Stimulated activated CD8-positive, alpha-beta memory T cell treated with anti-CD3 and anti-CD28 coated beads, Interleukin-15, amount 100 ng/mL, for 24 hours (primary cell): ENCODE data around the gene RFESD.
"Not testable (repeated sequence)": the region's sequence is repeated elsewhere in the genome, so short reads cannot be mapped to it uniquely, and the experiment has no call there.

Experiments
- DNase-seq: peaks from one replicate; pipeline ENCODE4 v3.0.0-alpha.2; 2020; ENCODE audit warnings: low read depth

Gene RFESD

DNA sequence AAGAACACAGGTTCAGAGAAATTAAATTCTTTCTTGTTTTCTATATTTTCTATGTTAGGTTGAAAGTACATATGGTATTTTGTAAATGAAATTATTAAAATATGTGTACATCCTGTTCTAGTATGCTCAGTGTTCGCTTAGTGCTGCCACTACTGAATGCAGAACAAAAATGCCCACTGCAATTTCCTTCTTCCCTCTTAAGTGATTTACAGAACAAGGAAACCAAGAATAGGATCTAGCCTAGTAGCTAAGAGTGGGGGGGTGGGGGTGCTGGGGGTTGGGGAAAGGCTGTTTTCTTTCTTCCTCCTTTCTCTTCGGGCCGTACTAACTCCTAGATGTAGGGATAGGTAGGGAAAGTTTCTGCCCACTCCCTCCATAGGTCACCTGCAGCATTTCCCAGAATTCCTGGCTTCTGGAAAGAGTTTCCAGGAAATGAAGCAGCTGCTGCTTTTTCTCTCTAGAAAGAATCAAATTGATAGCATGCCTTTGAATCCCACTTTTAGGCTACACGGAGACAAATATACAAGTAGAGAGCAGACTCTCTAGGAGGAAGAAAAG lies 20.6 kb downstream of the RFESD start:
- no peak for DNase-seq

DNA sequence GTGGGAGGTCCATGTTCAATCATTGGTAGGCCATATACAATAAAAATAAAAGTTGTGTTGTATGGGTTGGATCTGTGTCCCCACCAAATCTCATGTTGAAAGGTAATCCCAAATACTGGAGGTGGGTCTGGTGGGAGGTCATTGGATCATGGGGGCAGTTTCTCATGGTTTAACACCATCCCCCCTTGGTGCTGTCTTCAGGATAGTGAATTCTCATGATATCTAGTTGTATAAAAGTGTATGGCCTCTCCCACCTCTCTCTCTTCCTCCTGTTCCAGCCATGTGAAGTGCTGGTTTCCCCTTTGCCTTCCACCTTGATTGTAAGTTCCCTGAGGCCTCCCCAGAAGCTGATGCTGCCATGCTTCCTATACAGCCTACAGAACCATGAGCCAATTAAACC lies 21.1 kb downstream of the RFESD start:
- DNase-seq: no peak

DNA sequence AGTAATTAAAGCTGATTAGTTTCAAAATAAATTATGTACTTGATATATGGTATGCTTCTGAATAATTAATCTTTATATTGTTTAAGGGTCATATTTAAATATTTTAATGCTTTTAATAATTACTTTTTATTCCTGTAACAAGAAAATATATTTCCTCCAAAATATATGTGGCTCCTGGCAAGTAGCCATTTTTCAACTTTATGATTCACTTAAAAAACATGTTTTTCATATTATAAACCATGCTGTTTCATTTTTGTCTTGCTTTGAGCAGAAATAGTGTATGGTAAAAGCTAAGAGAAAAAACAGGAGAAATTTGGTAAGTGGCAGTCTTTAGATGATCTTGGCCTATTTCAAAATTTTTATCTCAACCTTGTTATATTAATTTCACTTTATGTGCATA lies 21.6 kb downstream of the RFESD start:
- DNase-seq: no peak

DNA sequence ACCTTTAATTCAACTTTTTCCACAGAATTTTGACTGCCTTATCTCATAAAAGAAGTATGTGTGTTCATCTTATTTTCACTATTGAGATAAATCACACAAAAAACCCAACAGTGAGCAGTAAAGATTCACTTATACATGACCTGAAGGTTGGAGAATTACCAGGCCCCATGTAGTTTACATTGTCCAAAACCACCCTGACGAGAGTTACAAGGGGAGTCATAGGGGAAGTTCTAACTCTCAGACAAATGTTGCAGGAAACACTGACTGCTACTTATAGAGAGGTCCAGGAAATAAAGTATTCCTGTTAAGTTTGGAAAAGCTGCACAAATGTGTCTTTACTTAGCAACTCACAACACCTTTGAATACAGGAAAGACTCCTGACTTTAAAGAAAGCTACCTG lies 22.2 kb downstream of the RFESD start:
- DNase-seq: no peak

DNA sequence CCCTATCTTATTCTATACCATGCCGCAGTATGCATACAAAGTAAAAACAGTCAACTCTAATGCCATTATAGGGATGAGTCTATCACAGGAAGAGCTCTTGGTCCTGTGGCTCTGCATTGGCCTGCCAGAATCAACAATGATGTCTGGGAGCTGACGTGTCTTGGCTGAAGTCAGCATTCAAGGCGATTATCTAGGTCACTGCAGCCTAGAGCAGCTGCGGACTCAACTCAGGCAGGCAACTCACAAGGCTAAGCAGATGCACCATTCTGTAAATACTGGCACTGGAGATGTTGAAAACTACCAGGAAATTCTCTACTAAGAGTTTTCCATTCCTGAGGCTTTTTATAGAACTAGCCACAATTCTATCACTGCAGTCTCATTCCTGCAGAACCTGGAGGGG lies 23.0 kb downstream of the RFESD start:
- DNase-seq: no peak

DNA sequence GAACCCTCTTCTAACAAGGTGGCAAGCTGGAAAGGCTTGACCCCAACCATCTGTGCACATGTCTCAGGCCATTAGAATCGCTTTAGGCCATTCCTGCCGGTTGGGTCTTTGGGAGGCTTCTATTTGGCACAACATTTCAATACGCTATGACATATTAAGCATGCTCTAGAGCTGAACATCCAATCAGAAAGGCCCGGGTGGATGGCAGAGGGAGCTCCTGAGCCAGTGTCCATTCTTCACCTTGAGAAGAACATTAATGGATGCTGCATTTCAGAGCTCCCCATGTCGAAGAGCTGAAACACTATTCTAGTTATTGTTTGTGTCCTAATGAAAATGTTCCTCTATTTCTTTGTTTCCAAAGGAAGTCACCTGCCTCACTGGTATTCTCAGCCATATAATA lies 23.4 kb downstream of the RFESD start:
- DNase-seq: no peak

DNA sequence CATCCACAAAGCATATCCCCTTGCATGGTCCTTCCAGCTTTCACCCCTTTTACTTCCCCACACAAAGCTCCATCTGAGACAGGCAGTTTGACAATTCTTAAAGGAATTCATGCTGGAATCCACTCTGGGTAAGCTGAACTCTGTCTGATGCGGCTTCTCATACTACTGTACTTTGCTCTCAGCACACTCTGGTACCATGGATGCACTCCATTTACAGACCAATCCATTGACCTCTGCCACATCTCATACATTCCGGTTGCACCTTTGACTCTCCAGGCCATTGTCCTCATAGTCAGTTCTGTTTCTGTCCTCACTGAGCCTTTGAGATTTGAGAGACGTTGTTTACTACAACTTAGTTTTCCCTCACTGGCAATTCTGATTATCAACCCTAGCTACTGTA lies 24.0 kb downstream of the RFESD start:
- no peak for DNase-seq

DNA sequence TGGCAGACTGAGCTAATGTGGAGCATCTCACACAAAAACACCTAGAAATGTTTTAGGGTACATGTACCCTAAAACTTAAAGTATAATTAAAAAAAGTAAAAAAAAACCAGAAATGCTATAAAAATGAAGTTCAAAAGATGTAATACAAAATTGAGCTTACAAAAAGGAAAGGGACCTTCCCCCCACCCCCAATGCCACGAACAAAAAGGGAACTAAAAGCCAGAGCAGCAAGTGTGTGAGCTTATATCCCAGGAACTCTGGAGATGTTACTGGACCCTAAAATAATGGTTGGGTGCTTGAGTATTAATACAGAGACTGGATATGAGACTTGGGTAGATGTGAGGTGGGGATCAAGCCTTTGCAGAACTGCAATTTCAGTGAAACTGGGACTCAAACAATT lies 25.2 kb downstream of the RFESD start:
- DNase-seq: no peak

DNA sequence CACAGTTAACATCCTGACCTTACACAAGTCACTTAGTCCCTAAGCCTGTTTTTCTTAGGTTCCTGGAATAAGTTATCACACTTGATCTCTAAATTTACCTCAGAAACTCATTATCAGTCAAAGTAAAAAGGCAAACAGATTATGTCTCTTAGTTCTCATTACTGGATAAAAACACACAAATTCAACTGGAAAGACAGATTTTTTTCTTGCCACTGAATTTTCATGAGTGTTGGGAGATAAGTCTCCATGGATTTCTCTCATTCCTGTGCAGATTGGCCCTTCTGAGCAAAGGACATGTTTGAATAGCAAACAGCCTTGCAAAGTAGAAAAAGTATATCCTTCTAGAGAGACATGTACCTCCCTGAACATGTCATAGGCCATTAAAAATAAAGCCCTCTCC lies 26.1 kb downstream of the RFESD start:
- no peak for DNase-seq

DNA sequence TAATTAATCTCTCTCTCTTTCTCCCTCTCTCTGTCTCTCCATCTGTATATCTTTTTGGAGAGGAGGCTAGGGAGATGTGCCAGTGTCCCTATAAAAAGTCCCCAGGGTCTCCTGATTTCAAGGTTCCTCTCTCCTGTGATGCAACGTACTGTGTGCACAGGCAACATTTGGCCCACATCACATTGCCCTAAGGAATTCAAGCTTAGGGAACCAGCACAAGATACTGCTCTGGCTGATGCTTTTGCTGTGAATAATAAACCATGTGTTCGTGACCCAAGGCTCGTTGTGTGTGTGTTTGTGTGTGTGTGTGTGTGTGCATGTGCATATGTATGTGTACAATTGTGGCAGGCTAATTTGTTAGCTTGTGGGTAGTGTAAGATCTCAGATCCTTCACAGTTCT lies 26.5 kb downstream of the RFESD start:
- DNase-seq: no peak

DNA sequence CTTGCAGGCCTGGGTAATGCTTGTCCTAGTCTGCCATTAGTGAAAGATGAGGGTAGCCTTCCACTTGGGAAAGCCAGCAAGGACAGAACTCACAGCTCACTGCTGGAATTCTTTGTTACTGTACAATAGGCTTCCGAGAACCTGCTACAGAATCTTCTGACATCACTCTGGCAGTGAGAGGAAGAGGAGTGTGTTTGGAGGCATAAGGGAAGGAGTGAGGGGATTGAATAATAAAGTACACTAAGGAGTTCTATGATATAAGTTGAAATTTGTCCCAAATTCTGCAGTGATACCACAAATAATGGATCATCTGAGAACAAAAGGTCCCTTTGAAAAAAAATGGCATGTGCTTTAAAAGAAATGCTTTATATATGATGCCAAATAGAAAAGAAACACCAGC lies 36.3 kb downstream of the RFESD start, which contains the start of gene SPATA9:
TSS of gene SPATA9 (minus strand) at position 101 of the 400 bp plus-strand sequence. CDS start 137 bp downstream, outside the sequence.
- DNase-seq: no peak

DNA sequence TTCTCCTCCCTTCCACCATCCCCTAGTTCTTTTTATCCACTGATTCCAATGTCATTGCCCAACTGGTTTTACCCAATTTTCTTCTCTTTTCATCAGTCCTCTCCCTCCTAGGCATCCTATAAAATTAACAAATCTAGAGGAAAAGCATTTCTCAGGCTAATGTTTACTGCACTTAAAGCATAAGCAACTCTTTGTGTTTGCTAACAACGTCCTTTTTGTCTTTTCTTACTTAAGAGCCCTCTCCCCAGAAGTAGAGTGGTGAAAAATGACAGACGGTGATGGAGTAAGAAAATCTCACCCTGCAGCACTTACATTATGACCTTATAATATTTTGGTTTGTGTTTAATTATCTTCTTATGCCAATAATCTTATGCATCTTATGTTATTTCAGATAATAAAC lies 37.8 kb downstream of the RFESD start:
- DNase-seq: no peak

DNA sequence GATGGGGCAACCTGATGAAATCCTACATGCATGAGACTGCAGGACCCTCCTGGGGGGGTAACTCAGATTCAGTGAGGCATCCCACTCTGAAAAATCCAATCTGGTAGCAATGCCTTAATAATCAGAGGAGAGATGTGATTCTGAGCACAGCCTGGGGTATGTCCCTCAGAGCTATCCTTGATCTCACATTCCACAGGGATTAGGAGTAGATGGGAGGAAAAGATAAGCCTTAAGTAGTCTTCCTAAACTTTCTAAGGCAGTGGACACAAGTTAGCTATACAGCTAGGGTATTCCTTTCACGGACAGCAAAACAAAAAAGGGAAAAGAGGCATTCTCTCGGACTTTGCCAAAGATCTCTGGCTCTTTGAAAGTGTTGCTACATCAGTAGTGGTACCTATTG lies 40.1 kb downstream of the RFESD start:
- DNase-seq: no peak

DNA sequence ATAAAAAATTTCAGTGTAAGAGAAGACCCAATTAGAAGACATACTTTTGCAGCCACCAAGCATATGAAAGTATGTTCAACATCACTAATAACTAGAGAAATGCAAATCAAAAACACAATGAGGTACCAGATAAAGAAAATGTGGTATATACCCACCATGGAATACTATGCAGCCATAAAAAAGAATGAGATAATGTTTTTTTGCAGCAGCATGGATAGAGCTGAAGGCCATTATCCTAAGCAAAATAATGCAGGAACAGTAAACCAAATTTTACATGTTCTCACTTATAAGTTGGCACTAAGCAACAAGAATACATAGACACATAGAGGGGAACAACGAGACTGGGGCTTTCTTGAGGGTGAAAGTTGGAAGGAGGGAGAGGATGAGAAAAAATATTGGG lies 43.1 kb downstream of the RFESD start:
- DNase-seq: no peak

DNA sequence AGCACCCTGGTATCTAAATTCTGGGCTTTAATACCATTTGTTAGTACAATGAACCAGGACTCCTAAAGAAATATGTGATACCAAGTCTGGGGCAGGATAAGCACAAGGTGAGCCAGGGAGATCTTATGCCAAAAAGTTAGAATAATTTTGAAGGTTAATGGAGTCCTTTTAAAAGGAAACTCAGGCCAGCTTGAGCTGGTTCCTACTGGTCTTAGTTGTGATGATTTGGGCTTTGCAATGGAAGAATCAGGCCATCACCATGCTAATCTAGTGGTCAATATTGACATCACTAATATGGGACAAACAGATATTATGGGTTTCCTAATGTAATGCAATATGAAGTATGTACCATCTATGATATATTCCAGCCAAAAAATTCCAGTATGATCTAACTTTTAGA lies 43.8 kb downstream of the RFESD start:
- DNase-seq: no peak

DNA sequence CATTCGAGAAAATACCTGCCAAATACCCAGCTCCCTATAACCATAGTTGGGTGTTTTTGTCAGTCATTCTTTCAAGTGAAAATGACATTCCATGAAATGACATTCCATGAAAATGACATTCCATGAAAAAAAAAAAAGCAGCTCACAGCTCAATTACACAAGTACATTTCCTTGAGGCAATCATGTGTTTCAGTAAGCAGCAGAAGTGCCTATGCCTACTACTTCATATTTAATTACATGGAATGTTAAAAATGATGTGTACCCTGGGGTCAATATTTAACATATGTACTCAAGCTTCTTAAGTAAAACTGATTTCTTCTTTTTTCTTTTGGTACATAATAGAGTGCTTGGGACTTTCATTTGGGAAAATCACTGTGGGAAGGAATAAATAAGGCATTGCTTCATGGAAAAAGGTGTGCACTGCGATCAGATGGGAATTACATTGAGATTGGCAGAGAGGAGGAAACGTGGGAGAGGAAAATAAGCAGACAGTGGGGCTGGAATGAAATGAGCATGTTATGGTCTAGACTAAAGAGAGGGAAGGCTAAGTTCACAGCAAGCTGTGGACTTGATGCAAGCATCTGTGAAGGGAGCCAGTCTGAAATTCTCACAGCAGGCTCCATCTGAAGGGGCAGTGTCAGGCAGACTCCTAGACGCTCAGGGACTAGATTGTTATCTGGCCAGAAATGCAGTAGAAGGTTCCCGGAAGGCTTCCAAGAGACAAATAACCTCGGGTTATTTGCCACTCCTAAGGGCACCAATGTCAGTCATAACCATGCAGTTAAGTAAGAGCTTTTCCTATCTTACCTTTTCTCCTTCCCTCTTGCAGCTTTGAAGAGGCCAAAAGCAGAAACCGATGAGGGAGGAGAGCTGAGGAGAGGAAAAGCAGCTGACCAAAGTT lies 51.5 kb downstream of the RFESD start:
- no peak for DNase-seq

DNA sequence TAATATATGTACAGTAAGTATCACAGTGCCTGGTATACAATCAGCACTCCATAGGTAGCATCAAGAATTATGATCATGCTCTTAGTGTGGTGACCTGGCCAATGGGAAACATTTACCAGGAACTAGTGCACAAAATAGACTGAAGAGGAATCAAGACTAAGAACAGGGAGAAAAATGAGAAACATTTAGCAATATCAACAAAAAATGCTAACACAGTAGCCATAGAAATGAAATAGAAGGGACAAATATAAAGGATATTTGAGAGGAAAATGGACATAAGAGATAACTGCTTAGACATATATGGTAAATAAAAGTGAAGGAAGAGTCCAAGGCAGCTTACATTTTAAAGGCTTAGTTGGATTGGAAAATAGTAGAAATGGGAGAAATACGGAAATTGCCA lies 52.8 kb downstream of the RFESD start:
- no peak for DNase-seq

DNA sequence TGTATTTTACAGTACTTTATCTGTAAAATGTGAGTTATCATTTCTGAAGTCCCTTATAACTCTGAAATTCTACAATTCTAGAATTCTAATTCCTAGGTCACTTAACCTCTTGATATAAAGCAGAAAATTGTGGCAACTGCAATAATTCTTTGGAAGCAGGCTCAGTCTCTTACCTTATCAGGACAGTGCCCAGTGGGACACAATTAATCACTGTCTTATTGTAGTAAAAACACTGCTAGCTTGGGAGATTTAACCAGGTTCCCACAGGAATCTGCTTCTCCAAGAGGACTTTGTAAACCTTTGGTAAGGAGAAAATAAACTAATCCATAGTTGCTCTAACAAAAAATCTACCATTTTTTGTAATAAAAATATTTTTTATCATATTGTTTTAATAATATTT lies 54.5 kb downstream of the RFESD start:
- no peak for DNase-seq

DNA sequence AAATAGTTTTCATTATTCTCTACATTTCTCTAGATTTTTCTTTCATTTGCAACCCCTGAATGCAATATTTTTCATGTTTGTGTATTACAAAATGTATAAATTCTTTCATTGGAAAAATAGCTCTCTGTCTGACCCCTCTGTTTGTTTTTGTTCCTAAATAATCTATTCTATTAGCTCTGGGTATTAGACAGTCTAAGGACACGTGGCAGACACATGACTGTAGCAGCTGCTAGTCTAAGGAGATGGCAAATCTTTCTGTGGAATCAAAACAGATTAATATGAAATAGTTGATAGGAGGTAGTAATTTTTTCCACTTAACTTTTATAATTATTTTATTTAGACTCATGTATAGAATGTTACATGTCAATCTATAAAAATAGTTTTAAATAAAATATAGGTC lies 57.6 kb downstream of the RFESD start:
- no peak for DNase-seq

DNA sequence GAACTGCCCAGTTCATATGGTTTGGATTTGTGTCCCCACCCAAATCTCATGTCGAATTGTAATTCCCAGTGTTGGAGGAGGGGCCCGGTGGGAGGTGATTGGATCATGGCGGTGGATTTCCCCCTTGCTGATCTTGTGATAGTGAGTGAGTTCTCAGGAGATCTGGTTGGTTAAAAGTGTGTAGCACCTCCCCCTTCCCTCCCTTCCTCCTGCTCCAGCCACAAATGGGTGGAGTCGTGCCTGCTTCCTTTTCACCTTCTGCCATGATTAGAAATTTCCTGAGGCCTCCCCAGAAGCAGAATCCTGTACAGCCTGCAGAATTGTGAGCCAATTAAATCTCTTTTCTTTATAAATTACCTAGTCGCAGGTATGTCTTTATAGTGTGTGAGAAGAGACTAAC lies 59.6 kb downstream of the RFESD start:
- DNase-seq: not testable (repeated sequence)

DNA sequence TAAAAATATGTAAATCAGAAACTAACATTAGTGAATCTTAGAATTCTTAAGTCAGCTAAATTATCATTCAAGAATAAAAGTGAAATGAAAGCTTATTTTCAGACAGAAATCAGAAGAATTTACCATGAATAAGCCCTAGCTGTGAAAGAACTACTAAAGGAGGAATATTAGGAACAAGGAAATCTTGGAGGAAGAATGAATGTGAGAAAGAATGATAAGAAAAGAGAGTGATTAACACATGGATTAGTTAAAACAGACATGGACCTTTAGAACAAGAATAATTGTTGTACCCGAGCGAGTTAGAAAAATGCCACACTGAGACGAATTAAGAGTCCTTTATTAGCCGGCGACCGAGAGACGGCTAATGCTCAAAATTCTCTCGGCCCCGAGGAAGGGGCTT lies 60.5 kb downstream of the RFESD start:
- DNase-seq: no peak
